Activated CD4-positive, alpha-beta T cell treated with anti-CD3 and anti-CD28 coated beads, Interleukin-2, Interleukin-6, amounts not matched to agents 100 ng/mL and 50 ng/mL, durations not matched to agents 16 hours and 8 hours (primary cell): ENCODE results near the gene ADM.
A peak's percentile ranks its signal among the peaks of the same experiment; 100 is the strongest.

Experiments used
- DNase-seq: peaks from one replicate; pipeline ENCODE4 v3.0.0-alpha.2; 2020

ADM gene

DNA sequence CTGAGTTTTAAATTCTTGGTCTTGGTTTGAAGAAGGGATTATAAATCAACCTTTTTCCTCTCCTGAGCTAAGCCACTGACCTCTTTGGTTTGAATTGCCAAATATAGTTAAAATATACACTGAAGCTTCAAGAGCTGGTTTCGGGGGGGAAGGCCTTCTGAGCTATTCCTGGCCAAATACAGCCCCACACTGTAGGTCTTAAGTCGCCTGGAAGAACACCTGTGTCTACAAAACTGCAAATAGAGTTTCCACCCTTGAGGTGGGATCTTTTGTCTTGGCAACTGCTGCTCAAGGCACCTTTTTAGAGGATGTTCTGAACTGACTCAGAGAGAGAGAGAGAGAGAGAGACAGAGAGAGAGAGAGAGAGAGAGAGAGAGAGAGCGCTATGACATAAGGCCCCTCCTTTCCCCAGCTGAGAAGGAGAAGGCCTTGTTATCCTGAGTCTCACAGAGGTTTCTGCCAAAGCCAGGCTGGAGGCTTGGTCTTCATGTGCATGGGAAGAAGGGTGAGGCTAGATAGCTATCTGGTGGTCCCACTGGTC lies 5.5 kb downstream of the ADM start:
- no peak for DNase-seq

DNA sequence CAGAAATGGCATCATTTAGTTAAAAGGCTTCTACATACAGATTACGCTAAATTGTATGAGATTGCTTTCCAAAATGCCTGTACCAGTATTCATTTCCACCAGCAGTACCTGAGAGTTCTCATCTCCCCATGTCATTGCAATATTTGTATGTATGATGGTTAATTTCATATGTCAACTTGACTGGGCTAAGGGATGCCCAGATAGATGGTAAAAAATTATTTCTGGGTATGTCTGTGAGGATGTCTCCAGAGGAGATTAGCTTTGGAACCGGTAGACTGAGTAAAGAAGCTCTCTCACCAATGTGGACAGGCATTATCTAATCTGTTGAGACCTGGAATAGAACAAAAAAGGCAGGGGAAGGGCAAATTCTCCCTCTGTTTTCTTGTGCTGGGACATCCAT lies 6.9 kb downstream of the ADM start:
- no peak for DNase-seq

DNA sequence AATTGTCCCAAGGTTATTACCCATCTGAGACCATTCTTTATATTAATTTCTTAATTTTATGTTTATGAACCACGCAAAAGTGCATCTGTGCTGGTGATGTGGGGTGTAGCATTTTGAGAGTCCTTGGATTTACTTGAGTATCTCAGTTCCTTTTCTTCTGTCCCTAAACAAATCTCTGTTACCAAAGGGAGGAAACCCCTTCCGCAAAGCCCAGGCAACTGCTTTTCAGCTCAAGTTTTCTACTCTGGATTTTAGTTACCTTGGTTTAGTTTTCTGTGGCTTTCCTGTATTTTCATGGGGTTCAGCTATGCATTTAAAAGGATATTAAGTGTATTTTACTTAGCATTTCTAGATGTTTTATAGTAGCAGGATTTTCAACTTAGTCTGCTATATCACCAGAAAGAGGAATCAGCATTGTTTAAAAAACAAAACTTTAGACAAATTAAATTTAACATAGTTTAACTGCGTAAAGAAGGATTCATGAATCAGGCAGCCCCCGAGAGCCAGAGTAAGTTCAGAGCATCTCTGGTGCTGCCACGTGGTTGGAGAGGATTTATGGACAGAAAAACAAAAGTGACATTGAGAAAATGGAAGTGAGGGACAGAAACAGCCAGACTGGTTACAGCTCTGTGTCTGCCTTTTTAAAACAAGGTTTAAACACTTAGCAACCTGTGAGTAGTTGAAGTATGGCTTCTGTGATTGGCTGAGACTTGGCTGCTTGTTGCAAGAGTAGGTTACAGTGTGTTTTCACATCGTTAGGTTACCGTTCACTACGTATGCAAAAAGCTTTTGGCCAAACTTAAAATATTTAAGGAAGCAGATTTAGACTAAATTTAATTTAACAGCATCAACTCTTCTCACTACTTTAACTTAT lies 9.6 kb downstream of the ADM start:
- DNase-seq: no peak

DNA sequence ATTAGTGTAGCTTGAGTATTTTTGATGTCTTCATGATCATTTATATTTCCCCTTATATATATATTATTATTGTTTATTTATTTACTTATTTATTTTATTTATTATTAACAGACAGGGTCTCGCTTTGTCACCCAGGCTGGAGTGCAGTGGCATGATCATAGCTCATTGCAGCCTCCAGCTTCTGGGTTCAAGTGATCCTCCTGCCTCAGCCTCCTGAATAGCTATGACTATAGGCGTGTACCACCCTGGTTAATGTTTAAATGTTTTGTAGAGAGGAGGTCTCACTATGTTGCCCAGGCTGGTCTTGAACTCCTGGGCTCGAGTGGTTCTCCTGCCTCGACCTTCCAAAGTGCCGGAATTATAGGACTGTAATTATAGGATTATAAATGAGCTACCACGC lies 10.2 kb downstream of the ADM start:
- no peak for DNase-seq

DNA sequence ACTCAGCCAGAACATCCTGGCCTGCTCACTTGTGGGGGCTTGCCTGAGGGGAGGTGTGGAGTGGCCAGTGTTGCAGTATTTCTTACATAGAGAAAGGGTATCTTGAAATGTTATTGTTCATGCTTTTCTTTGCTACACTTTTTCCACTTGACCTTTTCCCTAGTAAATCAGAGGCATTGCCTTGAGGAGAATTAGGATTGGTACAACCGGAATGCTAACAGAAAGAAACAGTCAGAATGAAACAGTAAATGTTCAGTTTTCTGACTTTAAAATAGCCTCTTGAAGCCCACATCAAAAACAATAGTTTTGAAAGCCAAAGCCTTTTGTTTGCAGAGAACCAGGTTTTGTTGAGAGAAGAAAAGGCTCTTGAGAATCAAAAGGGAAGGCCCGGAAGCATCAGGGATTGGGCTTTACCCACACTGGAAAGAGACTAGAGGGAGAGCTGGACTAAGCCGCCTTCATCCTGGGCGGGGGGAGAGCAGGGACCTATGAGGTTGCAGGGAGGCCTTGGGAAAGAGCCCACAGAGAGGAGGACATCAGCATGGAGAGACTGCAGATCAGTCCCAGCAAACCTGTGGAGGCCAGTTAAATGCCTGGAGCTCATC lies 12.4 kb downstream of the ADM start:
- DNase-seq: no peak

DNA sequence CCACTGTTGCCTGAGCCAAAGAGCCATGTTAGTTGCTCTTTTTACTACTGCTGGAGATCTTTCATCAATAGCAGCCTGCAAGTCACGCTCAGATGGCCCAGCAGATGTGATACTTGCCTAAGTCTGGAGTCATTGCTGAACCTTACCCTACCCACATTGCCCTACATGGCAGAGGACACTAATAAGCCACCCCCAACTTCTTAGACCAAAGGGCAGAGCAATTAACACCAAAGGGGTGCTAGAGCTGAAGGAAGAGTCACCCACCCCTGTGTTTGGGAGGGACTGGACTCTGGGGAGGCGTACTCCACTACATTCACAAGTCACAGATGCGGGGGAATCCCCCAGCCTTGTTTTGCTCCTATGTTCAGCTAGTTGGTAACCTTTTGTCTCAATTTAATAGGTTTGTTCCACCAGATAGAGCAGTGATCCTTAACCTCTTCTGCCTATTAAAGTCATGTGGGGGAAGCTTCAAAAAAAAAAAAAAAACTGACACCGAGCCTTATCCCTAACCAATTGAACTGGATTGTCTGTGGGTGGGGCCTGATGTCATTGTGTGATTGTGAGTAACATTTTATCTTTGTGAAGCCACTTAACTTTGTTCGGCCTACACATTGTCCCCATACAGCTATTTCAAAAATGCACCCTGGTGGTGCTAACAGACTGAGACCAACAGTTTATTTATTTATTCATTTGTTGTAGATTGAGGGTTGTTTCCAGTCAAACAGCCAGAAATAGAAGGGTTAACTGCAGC lies 13.1 kb downstream of the ADM start:
- no peak for DNase-seq

DNA sequence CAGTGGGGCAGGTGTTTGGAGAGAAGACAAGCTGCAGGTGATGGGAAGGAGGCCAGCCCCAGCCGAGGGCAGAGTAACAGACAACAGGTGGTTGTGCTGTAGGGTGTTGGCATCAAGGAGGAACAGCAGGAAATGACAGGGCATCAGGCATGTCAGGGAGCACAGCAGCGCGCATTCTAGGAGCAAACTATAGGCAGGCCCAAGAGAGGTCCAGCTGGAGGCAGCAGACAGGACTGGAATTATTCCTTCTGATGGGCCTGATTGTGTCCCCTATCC lies 13.6 kb downstream of the ADM start:
- DNase-seq: no peak

DNA sequence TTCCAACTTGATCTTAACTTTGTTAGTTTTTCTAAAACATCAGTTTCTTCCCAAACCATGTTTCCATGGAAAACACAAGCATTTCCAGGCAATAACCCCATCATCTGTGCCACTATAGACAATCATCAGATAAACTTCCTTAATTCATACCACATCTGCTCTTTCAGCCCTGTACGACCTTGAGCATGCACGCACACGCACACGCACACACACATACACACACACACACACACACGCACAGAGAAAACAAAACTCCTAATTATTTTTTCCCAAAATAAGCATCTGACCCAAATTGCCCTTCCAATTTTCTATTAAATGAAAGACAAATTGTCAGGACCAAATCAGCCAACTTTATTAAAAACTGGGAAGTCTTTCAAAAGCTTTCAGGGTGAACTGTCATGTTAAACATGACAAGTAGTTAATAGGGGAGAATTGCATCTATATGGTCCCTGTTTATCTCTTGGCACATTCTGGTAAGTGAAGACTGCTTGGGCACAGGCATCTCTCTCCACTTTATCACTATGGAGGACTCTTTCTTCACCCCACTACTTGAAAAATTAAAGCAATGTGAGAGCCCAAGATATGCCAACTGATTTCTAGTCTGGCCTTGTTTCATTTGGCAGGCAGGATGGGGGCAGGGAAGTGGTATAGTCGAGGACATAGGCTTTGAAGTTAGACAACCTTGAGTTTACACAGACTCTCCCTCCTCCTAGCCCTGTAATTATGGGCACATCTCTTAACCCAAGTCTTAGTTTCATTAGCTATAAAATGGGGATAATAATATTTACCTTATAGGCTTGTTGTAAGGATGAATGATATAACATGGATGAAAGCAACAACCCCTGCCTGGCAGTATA lies 15.1 kb downstream of the ADM start:
- no peak for DNase-seq

DNA sequence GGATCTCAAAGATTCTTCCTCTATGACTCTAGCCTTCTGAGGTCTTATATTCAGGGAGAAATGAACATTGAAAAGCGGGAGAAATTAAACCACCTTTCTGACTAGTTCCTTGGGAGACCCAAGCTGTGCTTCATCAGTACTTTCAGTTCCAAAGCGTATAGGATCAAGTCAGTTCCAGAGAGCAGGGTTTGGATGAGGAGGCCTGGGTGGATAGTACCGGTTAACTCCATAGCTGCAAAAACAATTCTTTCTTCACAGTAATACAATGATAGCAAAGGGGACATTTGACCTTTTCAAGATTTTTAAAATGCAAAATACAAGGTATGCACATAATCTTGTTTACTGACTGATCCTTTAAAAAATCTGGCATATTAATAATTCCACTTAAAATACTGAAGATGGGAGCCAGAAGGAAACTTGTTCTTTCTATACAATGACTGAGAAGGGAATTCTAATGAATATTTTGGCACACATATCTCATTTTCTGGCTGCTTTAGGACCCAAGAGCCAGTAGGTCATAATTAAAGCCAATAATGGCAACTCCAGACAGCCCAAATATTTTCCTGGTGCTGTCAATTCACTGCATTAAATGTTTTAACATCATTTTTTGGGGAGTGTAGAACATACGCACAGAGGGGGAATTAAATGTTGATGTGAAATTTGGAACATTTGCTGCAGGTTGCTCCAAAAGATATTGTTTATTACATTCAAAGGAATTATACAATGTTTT lies 16.0 kb downstream of the ADM start:
- DNase-seq: no peak

DNA sequence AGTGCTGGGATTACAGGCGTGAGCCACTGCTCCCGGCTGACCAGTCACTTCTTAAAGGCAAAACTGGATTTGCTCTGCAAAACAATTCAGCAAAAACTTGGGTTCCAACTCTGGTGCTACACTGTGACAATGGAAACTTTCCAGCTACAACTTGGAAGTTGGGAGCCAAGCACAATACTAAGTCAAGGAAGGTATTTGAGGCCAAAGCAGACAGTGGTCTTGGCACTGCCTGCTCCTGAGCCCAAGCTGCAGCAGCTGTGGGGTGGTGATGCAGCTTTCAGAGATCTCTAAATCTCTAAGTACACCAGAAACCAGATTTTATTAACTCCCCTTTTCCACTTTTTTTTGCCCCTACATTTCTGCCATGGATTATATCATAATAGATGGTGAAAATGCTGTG lies 17.5 kb downstream of the ADM start:
- DNase-seq: no peak

DNA sequence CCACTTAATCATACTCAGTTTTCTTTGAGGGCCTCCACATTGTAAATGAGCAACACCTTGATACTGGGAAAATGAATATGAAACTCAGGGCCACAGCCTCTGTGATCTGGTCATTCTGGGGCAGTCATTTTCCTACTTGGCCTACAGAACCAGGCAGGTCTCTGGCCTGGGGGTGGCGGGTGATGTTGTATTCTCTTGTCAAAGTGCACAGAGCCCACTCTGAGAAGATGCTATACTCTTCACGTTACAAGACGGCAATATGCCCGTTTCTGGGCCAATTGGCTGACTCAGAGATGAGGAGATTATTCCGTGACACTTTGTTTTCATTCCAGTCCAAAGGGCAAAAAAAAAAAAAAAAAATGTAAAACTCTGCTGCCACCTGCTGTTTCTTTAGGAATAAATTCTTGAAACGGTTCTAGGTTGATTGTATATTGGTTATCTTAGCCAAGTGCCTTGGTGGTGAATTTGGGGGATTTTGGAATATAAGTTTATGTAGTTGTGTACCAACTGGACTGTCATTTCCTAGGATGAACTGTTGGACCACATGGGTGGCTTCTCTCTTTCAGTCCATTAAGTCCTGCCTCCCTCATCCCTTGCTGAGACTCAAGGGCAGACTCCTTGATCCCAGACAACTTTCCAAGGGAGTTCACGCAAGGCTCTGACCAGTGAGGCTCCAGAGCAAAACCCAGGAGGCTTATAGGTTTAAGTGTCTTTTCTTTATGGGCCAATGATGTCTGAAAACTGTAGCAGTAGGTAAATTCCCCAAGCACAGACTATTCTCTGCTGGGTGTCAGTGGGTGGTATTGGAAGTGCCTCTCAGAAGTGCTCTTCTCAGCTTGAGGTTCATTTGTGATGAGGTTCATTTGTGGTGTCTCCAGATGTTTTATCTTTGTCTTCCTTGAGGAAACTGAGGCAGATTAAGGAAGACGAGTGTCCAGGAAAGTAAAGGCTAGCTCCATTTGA lies 18.2 kb downstream of the ADM start:
- DNase-seq: peak; percentile 62

DNA sequence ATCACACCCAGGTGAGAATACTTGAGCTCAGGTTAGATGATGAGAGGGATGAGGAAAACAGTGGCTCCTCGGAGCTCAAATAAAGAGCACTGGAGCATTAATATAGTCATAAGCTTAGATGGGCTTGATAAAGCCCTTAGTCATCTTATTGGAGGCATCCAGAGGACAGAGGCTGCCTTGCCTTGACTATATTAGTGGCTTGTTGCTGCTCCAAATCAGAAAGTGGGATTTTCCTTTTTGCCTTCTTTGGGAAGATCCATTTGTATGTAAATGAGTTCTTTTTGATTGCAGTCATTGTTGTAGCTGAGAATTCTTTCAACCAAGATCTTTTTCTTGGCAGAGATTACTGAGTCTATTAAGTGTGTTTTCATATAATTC lies 18.9 kb downstream of the ADM start:
- DNase-seq: no peak

DNA sequence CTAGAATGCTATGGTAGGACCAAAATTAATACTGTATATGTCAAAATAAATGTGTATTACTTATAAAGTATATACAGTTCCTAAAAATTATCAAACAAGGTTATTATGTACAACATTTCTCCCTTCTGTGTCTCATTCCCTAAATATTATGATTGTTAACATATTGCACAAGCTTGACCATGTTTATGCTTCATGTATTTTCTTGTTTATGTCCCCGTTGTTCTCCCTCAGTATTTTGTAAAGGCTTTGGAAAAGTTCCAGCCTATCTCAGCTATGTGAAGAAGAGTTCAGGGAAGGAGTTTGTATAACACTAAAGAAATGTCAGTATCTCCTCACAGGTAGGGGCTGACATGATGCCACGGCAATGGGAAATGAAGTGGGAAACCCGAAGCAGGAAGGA lies 19.6 kb downstream of the ADM start:
- DNase-seq: no peak

DNA sequence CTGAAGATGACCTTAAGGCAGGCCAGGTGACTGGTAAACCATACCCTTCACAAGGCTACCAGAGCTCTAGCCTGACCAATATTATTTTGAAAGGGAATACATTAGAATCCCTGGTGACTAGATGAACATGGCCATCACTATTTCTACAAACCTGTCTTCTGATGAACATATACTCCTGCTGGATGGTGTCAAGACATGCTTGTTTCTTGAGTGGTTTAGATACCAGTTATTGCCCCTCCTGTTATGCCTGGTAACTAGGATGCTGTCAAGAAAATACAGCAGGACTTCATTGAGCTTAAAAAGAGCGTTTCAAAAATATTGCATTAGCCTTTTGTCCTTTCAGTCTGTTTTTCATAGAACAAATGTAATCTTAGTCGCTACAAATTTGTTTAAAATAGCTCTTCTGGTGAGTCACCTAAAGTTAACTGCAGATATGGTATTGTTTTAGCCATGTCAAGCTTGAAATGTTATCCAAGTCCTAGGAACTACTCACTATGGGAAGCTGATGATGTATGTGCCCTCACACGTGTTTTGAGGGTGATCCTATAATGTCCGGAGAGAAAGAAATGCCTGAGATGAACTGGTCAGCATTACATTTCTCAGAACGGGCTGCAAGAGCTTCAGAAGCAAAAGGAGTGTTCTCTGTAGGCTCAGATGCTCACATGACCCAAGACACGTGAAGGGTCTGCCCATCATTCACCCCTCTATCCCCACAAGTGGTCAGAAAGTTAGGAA lies 20.6 kb downstream of the ADM start:
- DNase-seq: no peak

DNA sequence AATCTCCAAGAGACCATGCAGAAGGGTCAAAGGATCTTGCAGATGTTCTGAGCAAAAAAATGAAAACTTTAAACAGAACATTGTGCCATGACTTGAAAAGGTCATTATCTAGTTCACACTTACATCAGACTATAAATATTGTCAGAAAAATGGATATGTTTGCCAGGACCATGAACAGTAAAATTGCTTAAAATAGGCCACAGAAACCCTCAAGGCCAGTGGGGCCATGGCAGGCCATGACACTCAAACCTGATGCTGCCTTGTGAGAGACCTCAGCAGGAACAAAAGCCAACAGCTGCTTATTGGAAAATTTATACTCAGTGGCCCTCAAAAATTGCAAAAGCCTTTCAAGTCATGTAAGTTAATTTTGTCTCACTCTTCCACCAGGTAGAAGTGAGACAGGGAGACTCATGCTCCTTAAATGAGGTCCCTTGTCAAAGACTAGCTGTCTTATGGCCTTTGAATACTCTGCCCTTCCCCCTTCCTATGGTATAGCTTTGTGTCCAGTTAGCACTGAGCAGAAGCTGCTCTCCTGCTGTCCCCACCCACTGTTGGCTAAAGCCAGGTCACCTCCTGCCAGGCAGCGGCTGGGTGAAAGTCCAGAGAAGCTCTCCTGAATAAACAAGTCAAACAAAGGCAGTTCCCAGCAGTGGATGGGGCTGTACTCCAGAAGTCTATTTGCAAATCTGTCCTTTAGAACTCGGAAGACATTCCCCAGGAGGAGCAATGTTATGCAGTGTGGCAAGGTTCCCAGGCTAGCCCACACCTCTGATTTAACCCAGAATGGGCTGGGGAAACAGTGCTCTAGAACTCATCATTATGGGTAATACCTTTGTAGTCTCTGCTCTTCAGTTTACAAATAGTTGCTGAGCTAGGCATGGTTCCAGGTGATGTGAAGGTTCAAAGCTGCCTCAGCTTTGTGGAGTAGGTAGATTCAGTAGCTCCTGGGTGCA lies 21.4 kb downstream of the ADM start:
- DNase-seq: no peak

DNA sequence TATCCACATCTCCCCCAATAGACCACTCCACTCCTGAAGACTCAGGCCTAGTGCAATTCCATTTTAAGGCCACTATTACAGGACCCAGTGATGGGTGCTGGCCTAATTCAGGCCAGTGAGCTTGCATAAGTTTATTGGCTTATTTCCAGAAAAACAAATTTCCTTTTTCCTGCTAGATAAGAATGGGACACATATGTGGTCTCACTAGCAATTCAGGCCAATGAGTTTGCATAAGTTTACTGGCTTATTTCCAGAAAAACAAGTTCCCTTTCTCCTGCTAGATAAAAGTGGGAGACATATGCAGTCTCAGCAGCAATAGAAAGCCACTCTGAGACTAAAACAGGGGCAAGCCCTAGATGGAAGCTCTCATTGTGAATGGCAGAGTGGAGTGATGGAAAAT lies 22.4 kb downstream of the ADM start:
- no peak for DNase-seq

DNA sequence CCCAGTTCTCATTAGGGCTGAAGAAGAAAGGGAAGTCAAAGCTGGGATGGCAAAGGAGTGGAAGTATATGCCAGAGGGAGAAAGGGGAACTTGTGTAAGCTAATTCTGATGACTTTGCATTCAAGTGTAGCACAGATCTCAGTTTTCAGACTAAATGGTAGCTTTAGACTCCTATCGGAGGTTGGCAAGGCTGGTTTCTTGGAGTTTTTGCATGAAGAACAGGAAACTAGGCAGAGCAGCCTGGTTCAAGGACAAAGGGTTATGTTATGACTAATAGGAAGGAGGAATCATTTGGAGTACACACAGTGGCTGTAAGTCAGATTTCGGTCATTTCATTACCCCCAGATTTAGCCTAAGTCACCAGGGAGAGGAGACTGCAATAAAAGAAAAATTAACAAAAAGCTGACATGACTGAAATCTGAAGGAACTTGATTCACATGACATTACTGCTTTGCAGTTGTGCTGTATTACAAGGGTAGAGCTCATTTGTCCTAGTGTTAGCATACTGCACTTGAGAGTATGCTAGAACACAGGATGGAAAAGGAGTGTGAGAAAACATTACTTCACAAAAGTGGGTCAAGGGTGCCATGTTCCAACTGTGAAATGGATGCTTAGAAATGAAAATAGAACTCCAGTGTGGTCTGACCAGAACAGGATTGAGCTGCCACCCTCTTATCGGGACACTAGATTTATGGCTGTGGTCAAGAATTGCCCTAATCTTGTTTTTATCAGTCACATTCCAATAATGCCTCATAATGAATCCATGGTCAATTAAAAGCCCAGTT lies 23.6 kb downstream of the ADM start:
- no peak for DNase-seq

DNA sequence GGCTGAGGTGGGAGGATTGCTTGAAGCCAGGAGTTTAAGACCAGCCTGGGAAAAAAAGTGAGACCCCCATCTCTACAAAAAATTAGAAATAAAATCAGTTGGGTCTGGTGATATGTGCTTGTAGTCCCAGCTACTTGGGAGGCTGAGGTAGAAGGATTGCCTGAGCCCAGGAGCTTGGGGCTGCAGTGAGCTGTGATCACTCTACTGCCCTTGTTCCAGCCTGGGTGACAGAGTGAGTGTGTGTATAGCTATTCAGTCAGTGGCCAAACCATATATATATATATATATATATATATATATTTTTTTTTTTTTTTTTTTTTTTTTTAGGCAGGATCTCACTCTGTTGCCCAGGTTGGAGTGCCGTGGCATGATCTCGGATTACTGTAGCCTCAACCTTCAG lies 24.5 kb downstream of the ADM start:
- no peak for DNase-seq
